Hematopoietic multipotent progenitor cell treated with erythropoietin and hydrocortisone succinate and interleukin-3 and kit ligand, for 8 days (in vitro differentiated cells): ENCODE measurements around the gene ITGA11.

Experiments
- DNase-seq: peaks from one replicate; pipeline ENCODE4 v3.0.0-alpha.2; 2015

Gene ITGA11

GRCh38 chr15:68252925-68253534 lies 178.9 kb downstream of the ITGA11 start:
- DNase-seq = peak; percentile 89

DNA sequence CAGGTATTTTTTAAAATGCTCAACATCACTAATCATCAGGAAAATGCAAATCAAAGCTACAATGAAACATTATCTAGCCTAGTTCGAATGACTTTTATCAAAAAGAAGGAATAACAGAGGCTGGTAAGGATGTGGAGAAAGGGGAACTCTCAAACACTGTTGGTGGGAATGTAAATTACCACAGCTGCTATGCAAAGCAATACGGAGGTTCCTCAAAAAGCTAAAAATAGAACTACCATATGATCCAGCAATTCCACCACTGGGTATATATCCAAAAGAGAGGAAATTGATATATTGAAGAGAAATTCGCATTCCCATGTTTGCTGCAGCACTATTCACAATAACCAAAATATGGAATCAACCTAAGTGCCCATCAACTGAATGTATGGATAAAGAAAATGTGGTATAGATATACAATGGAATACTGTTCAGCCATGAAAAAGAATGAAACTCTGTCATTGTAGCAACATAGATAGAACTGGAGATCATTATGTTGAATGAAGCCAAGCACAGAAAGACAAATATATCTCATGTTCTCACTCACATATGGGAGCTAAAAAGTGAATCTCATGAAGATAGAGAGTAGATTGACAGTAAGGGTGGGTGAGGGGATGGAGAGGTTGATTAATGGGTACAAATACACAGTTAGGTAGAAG lies 182.8 kb downstream of the ITGA11 start:
- no peak for DNase-seq
